HEK293 (cell line): ENCODE results near the gene MORF4L2.

Source experiments
- BCL11A ChIP-seq: fragments of 450-650 bp; formaldehyde crosslinking; IDR thresholded peaks from 2 replicates; pipeline ENCODE4 v1.5.1; 2016; ENCODE audit warnings: low read depth, missing biosample characterization, missing genetic modification characterization
- HOXC10 ChIP-seq: sonication (generic); formaldehyde crosslinking; IDR thresholded peaks from 2 replicates; pipeline ENCODE4 v1.8.1; 2023; ENCODE audit warnings: mild to moderate bottlenecking, missing genetic modification reagents
- MEIS1 ChIP-seq: sonication (generic); formaldehyde crosslinking; IDR thresholded peaks from 2 replicates; pipeline ENCODE4 v1.8.1; 2022; ENCODE audit warnings: missing genetic modification reagents, mild to moderate bottlenecking, borderline replicate concordance
- MYNN ChIP-seq: fragments of 450-650 bp; formaldehyde crosslinking; IDR thresholded peaks from 2 replicates; pipeline ENCODE4 v1.5.1; 2016; ENCODE audit warnings: missing biosample characterization, missing genetic modification characterization, borderline replicate concordance
- SP7 ChIP-seq: fragments of 450-650 bp; formaldehyde crosslinking; IDR thresholded peaks from 2 replicates; pipeline ENCODE4 v1.5.1; 2016; ENCODE audit warnings: missing biosample characterization, missing genetic modification characterization
- WT1 ChIP-seq: fragments of 450-650 bp; formaldehyde crosslinking; IDR thresholded peaks from 2 replicates; pipeline ENCODE4 v1.5.1; 2016; ENCODE audit warnings: missing biosample characterization, missing genetic modification characterization
- ZBTB20 ChIP-seq: fragments of 450-650 bp; formaldehyde crosslinking; IDR thresholded peaks from 2 replicates; pipeline ENCODE4 v1.5.1; 2016; ENCODE audit warnings: missing biosample characterization, missing genetic modification characterization
- ZBTB48 ChIP-seq: fragments of 450-650 bp; formaldehyde crosslinking; IDR thresholded peaks from 2 replicates; pipeline ENCODE4 v1.5.1; 2016; ENCODE audit warnings: missing biosample characterization, missing genetic modification characterization
- ZNF10 ChIP-seq: fragments of 450-650 bp; formaldehyde crosslinking; IDR thresholded peaks from 2 replicates; pipeline ENCODE4 v1.5.1; 2017; ENCODE audit warnings: missing biosample characterization, missing genetic modification characterization
- ZNF140 ChIP-seq: fragments of 450-650 bp; formaldehyde crosslinking; IDR thresholded peaks from 2 replicates; pipeline ENCODE4 v1.5.1; 2016; ENCODE audit warnings: missing biosample characterization, missing genetic modification characterization
- ZNF155 ChIP-seq: fragments of 450-650 bp; formaldehyde crosslinking; IDR thresholded peaks from 2 replicates; pipeline ENCODE4 v1.5.1; 2016; ENCODE audit warnings: missing biosample characterization, missing genetic modification characterization
- ZNF19 ChIP-seq: fragments of 450-650 bp; formaldehyde crosslinking; IDR thresholded peaks from 2 replicates; pipeline ENCODE4; 2016; ENCODE audit warnings: missing biosample characterization, missing genetic modification characterization, low read depth
- ZNF211 ChIP-seq: fragments of 450-650 bp; formaldehyde crosslinking; IDR thresholded peaks from 2 replicates; pipeline ENCODE4 v1.5.1; 2016; ENCODE audit warnings: low read depth, missing biosample characterization, missing genetic modification characterization
- ZNF214 ChIP-seq: fragments of 450-650 bp; formaldehyde crosslinking; IDR thresholded peaks from 2 replicates; pipeline ENCODE4 v1.5.1; 2017; ENCODE audit warnings: missing biosample characterization, mild to moderate bottlenecking, missing genetic modification characterization, borderline replicate concordance
- ZNF248 ChIP-seq: fragments of 450-650 bp; formaldehyde crosslinking; IDR thresholded peaks from 2 replicates; pipeline ENCODE4 v1.5.1; 2017; ENCODE audit warnings: missing biosample characterization, missing genetic modification characterization
- ZNF311 ChIP-seq: fragments of 450-650 bp; formaldehyde crosslinking; IDR thresholded peaks from 2 replicates; pipeline ENCODE4 v1.5.1; 2017; ENCODE audit warnings: missing biosample characterization, missing genetic modification characterization, borderline replicate concordance
- ZNF391 ChIP-seq: fragments of 450-650 bp; formaldehyde crosslinking; IDR thresholded peaks from 2 replicates; pipeline ENCODE4 v1.5.1; 2016; ENCODE audit warnings: low read depth, missing biosample characterization, missing genetic modification characterization, borderline replicate concordance
- ZNF501 ChIP-seq: fragments of 450-650 bp; formaldehyde crosslinking; IDR thresholded peaks from 2 replicates; pipeline ENCODE4 v1.5.1; 2016; ENCODE audit warnings: missing biosample characterization, missing genetic modification characterization
- ZNF549 ChIP-seq: fragments of 450-650 bp; IDR thresholded peaks from 2 replicates; pipeline ENCODE4 v1.5.1; 2018; ENCODE audit warnings: missing biosample characterization, missing genetic modification characterization, mild to moderate bottlenecking, inconsistent platforms, moderate library complexity
- ZNF561 ChIP-seq: fragments of 450-650 bp; IDR thresholded peaks from 2 replicates; pipeline ENCODE4 v1.5.1; 2018; ENCODE audit warnings: missing biosample characterization, missing genetic modification characterization, borderline replicate concordance
- ZNF571 ChIP-seq: fragments of 450-650 bp; formaldehyde crosslinking; IDR thresholded peaks from 2 replicates; pipeline ENCODE4 v1.5.0; 2017; ENCODE audit warnings: missing biosample characterization, missing genetic modification characterization
- ZNF624 ChIP-seq: fragments of 450-650 bp; formaldehyde crosslinking; IDR thresholded peaks from 2 replicates; pipeline ENCODE4 v1.5.1; 2017; ENCODE audit warnings: missing biosample characterization, missing genetic modification characterization
- ZNF670 ChIP-seq: fragments of 450-650 bp; formaldehyde crosslinking; IDR thresholded peaks from 2 replicates; pipeline ENCODE4 v1.5.1; 2016; ENCODE audit warnings: missing biosample characterization, missing genetic modification characterization, low read depth
- ZNF704 ChIP-seq: fragments of 450-650 bp; formaldehyde crosslinking; IDR thresholded peaks from 2 replicates; pipeline ENCODE4 v1.5.1; 2016; ENCODE audit warnings: missing biosample characterization, missing genetic modification characterization
- ZNF768 ChIP-seq: fragments of 450-650 bp; formaldehyde crosslinking; IDR thresholded peaks from 2 replicates; pipeline ENCODE4 v1.5.1; 2018; ENCODE audit warnings: missing biosample characterization, mild to moderate bottlenecking, missing genetic modification characterization
- ZNF777 ChIP-seq: fragments of 450-650 bp; formaldehyde crosslinking; IDR thresholded peaks from 2 replicates; pipeline ENCODE4 v1.5.1; 2017; ENCODE audit warnings: missing biosample characterization, missing genetic modification characterization, borderline replicate concordance
- ZXDB ChIP-seq: fragments of 450-650 bp; formaldehyde crosslinking; IDR thresholded peaks from 2 replicates; pipeline ENCODE4 v1.5.1; 2016; ENCODE audit warnings: missing biosample characterization, missing genetic modification characterization
- TF ChIP-seq, protein P1 (sequence below): fragments of 450-650 bp; formaldehyde crosslinking; IDR thresholded peaks from 2 replicates; pipeline ENCODE4 v1.5.0; 2017; ENCODE audit warnings: missing biosample characterization, missing genetic modification characterization, borderline replicate concordance
- TF ChIP-seq, protein P2 (sequence below): fragments of 450-650 bp; formaldehyde crosslinking; IDR thresholded peaks from 2 replicates; pipeline ENCODE4 v1.5.1; 2016; ENCODE audit warnings: missing biosample characterization, missing genetic modification characterization
- TF ChIP-seq, protein P3 (sequence below): fragments of 450-650 bp; formaldehyde crosslinking; IDR thresholded peaks from 2 replicates; pipeline ENCODE4 v1.5.1; 2016; ENCODE audit warnings: missing biosample characterization, missing genetic modification characterization
- TF ChIP-seq, protein P4 (sequence below): IDR thresholded peaks from 2 replicates; pipeline ENCODE4 v1.6.1; 2011; ENCODE audit warnings: mild to moderate bottlenecking, low read depth, low read length, borderline replicate concordance

The MORF4L2 gene

GRCh38 chrX:103687073-103687695 lies 685 bp upstream of the MORF4L2 start (continued):
- TF ChIP-seq, protein P1, sequence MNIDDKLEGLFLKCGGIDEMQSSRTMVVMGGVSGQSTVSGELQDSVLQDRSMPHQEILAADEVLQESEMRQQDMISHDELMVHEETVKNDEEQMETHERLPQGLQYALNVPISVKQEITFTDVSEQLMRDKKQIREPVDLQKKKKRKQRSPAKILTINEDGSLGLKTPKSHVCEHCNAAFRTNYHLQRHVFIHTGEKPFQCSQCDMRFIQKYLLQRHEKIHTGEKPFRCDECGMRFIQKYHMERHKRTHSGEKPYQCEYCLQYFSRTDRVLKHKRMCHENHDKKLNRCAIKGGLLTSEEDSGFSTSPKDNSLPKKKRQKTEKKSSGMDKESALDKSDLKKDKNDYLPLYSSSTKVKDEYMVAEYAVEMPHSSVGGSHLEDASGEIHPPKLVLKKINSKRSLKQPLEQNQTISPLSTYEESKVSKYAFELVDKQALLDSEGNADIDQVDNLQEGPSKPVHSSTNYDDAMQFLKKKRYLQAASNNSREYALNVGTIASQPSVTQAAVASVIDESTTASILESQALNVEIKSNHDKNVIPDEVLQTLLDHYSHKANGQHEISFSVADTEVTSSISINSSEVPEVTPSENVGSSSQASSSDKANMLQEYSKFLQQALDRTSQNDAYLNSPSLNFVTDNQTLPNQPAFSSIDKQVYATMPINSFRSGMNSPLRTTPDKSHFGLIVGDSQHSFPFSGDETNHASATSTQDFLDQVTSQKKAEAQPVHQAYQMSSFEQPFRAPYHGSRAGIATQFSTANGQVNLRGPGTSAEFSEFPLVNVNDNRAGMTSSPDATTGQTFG = no peak
- no peak for TF ChIP-seq ZNF670
- no peak for TF ChIP-seq ZNF561 (tag by site-specific recombination)
- no peak for TF ChIP-seq ZNF10 (tag by site-specific recombination)
- no peak; the same call in 1 of the 2 replicates for TF ChIP-seq ZBTB20 (tag by site-specific recombination)
- peak; percentile 66 for TF ChIP-seq SP7 (tag by site-specific recombination)
- TF ChIP-seq BCL11A = no peak
- no peak for TF ChIP-seq MYNN (tag by site-specific recombination)
- no peak for TF ChIP-seq MEIS1
- TF ChIP-seq ZNF248 (tag by site-specific recombination) = no peak
- TF ChIP-seq HOXC10 = no peak
- no peak for TF ChIP-seq ZNF624
- TF ChIP-seq ZNF501 (tag by site-specific recombination) = peak; percentile 59; the same call in 1 of the 2 replicates
- no peak for TF ChIP-seq ZNF704 (tag by site-specific recombination)
- no peak for TF ChIP-seq ZNF155 (tag by site-specific recombination)
- TF ChIP-seq ZXDB (tag by site-specific recombination) = peak; percentile 92
- TF ChIP-seq ZNF211 (tag by site-specific recombination) = no peak
- TF ChIP-seq, protein P2, sequence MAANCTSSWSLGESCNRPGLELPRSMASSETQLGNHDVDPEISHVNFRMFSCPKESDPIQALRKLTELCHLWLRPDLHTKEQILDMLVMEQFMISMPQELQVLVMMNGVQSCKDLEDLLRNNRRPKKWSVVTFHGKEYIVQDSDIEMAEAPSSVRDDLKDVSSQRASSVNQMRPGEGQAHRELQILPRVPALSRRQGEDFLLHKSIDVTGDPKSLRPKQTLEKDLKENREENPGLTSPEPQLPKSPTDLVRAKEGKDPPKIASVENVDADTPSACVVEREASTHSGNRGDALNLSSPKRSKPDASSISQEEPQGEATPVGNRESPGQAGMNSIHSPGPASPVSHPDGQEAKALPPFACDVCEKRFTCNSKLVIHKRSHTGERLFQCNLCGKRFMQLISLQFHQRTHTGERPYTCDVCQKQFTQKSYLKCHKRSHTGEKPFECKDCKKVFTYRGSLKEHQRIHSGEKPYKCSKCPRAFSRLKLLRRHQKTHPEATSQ (tag by site-specific recombination) = peak; percentile 21; the same call in 1 of the 2 replicates
- no peak for TF ChIP-seq ZBTB48 (tag by site-specific recombination)
- peak; percentile 18; the same call in 1 of the 2 replicates for TF ChIP-seq ZNF391 (tag by site-specific recombination)
- TF ChIP-seq ZNF768 (tag by site-specific recombination) = no peak
- no peak for TF ChIP-seq ZNF549 (tag by site-specific recombination)
- TF ChIP-seq, protein P3, sequence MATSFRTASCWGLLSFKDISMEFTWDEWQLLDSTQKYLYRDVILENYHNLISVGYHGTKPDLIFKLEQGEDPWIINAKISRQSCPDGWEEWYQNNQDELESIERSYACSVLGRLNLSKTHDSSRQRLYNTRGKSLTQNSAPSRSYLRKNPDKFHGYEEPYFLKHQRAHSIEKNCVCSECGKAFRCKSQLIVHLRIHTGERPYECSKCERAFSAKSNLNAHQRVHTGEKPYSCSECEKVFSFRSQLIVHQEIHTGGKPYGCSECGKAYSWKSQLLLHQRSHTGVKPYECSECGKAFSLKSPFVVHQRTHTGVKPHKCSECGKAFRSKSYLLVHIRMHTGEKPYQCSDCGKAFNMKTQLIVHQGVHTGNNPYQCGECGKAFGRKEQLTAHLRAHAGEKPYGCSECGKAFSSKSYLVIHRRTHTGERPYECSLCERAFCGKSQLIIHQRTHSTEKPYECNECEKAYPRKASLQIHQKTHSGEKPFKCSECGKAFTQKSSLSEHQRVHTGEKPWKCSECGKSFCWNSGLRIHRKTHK (tag by site-specific recombination) = no peak
- no peak for TF ChIP-seq ZNF571
- no peak for TF ChIP-seq ZNF777 (tag by site-specific recombination)
- TF ChIP-seq, protein P4, sequence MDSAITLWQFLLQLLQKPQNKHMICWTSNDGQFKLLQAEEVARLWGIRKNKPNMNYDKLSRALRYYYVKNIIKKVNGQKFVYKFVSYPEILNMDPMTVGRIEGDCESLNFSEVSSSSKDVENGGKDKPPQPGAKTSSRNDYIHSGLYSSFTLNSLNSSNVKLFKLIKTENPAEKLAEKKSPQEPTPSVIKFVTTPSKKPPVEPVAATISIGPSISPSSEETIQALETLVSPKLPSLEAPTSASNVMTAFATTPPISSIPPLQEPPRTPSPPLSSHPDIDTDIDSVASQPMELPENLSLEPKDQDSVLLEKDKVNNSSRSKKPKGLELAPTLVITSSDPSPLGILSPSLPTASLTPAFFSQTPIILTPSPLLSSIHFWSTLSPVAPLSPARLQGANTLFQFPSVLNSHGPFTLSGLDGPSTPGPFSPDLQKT = no peak
- no peak for TF ChIP-seq WT1 (tag by site-specific recombination)
- TF ChIP-seq ZNF214 = no peak
- TF ChIP-seq ZNF140 = no peak
- TF ChIP-seq ZNF311 = no peak
- TF ChIP-seq ZNF19 (tag by site-specific recombination) = no peak
